DMS53 treated with DMSO at 0.1 percent for 48 hours (cell line): ENCODE results near the gene ANKRD1.
"Not testable (repeated sequence)": the region's sequence is repeated elsewhere in the genome, so short reads cannot be mapped to it uniquely, and the experiment has no call there.

Experiments
- DNase-seq: peaks from one replicate; lab custom pipeline; 2025; ENCODE audit not compliant: unreplicated experiment; lab: John Stamatoyannopoulos, UW

The ANKRD1 gene

DNA sequence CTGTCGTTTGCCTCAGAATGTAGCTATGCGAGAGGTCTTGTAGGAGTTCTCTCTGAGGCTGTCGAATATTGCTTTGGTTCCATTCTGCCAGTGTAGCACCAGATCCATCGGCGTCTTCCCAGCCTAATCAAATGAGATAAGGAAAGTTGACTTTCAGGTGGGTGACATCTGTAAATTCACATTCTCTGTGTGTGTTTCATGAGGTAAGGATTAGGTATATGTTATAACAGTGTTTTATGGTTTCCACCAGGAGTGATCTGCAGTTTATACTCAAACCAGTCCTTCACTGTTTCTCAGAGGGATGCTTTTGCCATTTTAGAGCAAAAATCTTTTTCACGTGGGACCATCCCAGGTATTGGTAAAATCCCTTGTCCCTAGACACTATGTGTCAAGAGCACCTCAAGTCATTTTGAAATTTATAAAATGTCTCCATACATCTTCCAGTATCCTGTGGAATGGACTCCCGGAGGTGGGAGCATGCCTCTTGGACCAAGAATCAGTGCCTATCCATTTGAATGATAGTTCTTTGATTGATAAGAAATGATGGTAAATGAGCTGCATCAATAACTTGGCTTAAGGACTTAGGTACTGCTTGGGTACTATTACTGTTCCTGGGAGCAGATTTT is 7.9 kb downstream of the ANKRD1 start:
- no peak for DNase-seq

DNA sequence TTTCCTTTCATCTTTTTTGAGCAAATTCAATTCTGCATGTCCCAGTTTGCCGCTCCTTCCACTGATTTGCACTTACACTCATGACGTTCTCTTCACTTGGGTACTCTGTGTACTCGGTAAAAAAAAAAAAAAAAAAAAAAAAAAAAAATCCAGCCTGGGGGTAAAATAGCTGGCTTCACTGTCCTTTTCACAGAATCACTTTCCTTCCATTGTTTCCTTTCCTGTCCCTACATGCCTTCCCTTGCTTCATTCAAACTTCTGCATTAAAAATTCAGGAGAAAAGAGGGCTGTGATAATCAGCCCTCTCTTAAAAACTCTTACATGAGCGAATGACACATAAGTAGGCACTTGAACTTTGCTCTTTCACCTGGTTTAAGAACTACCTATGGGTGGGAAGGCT is 8.7 kb downstream of the ANKRD1 start:
- peak; percentile 19 for DNase-seq

DNA sequence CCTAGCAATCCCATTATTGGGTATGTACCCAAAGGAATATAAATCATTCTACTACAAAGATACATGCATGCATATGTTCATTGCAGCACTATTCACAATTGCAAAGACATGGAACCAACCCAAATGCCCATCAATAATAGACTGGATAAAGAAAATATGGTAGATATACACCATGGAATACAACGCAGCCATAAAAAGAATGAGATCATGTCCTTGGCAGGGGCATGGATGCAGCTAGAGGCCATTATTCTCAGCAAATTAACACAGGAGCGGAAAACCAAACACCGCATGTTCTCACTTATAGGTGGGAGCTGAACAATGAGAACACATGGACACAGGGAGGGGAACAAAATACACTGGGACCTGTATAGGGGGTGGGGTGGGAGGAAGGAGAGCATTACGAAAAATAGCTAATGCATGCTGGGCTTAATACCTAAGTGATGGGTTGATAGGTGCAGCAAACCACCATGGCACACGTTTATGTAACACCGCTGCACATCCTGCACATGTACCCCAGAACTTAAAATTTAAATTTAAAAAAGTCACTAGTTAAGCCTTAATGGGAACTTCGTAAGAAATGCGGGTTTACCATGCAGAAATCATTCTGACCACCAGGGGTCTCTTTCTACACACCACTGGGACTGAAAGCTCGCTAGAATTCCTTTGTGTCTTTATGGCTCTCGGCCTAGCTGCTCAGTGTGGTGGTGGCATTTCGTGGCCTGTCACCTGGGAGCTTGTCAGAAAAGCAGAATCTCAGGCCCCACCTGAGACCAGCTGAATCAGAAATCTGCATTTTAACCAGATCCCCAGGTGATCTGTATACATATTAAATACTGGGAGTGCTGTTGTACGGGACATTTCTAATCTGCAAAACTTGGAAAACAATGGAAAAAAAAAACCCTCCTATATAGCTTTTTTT is 9.5 kb downstream of the ANKRD1 start:
- peak; percentile 67 for DNase-seq

- DNase-seq, result no peak
Measured at GRCh38 chr10:90906596-90906995, 14.3 kb downstream of the ANKRD1 start.

DNA sequence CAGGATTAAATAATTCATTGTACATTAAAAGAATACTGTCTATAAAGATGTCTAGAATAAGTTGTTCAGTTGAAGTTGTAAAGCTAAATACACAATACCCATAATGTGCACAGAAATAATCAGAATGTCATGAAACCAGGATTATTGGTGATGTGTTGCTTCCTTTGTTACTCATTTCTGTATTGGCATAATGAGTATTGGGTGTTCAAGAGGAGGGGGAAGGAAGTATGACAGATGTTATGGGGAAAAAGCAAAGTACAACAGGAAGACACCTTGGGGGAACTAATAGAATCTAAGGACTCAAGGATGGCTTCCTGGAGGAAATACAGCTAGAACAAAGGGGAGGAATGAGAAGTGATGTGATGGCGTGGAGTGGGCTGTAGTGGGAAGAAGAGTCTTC is 15.0 kb downstream of the ANKRD1 start:
- DNase-seq, result no peak

GRCh38 chr10:90896916-90897315 is 24.0 kb downstream of the ANKRD1 start:
- not testable (repeated sequence) for DNase-seq

- DNase-seq, result no peak
Measured at GRCh38 chr10:90893190-90893589, 27.7 kb downstream of the ANKRD1 start.

GRCh38 chr10:90890347-90890746 is 30.5 kb downstream of the ANKRD1 start:
- DNase-seq, result no peak

DNA sequence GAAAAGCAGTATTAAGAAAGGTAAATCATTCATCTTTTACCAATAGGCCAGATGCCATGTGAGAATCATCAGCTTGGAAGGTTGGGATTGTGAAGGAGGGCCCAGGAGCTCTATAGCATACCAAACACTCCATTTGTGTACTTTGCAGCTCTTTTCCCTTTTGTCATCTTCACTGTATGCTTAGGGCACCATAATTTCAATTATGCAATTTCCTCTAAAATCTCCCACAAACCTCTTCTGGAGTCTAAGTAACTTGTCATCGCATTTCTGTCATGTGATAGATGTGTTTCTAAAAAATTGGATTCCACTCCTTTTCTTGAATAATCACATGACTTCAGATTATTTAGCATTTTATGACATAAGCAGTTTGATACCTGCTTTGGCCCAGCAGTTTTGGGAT is 31.3 kb downstream of the ANKRD1 start:
- no peak for DNase-seq

DNA sequence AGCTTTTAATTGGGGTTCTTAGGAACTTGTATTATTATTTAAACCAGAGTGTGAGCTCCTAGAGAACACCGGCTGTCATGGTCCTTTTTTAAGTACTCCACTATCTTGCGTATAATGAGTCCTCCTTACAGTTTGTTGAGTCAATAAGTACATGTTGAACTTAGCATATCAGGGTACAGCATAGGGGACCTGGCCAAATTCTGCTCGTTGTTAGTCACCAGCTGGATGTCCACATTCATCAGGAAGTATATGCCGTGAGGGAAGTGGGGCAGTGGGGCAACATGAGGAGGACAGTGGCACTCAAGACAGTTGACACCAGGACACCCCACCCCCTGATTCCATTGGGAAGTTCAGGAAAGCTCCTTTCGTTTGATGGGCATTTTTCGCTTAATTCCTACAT is 32.5 kb downstream of the ANKRD1 start:
- no peak for DNase-seq

DNA sequence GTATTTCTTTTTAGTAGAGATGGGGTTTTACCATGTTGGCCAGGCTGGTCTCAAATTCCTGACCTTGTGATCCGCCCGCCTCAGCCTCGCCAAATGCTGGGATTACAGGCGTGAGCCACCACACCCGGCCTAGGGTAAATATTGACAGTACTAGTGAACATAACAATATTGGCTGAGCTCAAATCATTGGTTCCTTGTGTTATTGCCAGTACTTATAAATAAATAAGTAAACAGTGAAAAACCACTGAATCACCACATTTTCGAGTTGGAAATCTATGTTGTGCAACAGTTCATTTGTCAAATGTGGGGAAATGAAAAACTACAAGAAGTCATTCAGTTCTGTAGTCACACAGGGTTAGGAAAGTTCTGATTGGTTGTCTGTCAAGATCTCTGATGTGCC is 33.3 kb downstream of the ANKRD1 start:
- DNase-seq, result no peak

- no peak for DNase-seq
Measured at GRCh38 chr10:90885176-90885575, 35.7 kb downstream of the ANKRD1 start.

DNA sequence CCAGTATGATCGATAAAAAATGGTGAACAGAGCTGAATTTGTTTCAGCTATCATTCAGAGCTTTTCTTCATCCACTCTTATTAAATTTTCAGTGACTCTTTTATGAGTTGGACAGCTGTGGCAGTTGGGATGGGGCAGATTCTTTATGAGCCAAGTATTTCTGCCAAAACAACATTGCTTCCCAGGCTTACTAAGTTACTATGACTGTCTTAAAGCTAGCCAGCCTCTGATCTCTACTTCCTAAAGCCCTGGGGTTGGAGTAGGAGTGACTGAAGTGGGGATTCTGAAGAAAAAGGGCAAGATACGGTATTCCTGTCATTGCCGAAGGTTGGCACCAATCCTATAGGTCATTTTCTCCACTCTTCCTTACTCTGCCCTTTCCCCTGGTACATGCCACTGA is 36.5 kb downstream of the ANKRD1 start:
- DNase-seq, result no peak

- peak; percentile 13 for DNase-seq
Measured at GRCh38 chr10:90880059-90880719, 40.7 kb downstream of the ANKRD1 start.

DNA sequence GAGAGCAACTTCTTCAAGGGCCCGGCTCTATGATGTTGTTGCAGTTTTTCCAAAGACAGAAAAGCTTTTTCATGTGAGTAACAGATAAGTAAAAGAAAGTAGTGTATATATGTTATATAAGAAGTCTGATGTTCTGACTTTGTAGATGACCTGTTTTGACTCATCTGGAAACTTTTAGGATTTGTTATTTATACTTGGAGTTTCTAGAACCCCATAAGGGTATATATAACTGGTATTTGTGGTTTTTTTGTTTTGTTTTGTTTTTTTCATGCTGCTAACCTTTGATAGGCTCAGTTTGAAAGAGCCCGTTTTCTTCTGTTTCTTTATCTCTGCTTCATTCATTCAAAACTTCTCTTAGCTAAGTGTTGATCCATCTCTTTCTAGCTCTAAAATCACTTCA is 41.8 kb downstream of the ANKRD1 start:
- DNase-seq, result no peak

GRCh38 chr10:90872648-90873020 is 48.3 kb downstream of the ANKRD1 start:
- no peak for DNase-seq

- DNase-seq, result peak; percentile 86
Measured at GRCh38 chr10:90871766-90872647, 48.9 kb downstream of the ANKRD1 start, which contains the start of gene RPP30. RPP30 (plus strand) TSS chr10:90871974; CDS start chr10:90871987, 13 bp downstream.

DNA sequence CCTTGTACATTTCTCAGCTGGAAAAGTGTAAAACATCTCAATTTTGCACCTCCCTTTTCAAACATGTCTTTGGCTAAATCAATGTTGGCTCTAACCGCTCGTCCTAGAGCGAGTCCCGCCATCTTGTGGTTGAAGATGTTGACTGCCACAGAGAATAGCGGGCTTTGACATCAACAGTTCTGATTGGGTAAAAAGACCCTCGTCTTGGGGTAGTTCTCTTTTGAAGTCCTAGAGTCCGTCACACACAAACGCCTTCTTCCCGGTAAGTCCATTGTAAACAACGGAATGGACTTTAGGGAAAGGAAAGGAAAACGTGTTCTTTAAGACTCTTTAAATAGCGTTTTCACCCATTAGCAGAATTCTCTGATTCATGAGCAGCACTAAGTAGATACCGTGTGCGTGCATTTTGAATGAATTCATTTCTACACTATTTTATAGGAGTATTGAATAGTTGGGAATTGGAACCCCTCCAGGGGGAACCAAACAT is 49.6 kb downstream of the ANKRD1 start:
- DNase-seq, result peak; percentile 65

- DNase-seq, result no peak
Measured at GRCh38 chr10:90866050-90866598, 54.8 kb downstream of the ANKRD1 start.

- DNase-seq, result no peak
Measured at GRCh38 chr10:90865401-90865800, 55.5 kb downstream of the ANKRD1 start.
